H1 (cell line): ENCODE measurements around the gene CCNYL1. TPM values are rescaled to one million over a fixed set of nuclear protein-coding genes. Genes with fewer than 3 reads are reported as not detected.

Source experiments
- EZH2 ChIP-seq: fragments of 200-600 bp; sonication (generic); IDR thresholded peaks from 2 replicates; pipeline ENCODE4 v1.7.1; 2012; ENCODE audit warnings: low read depth, mild to moderate bottlenecking, moderate library complexity, low read length, inconsistent platforms; ENCODE audit not compliant: severe bottlenecking
- NANOG ChIP-seq: IDR thresholded peaks from 2 replicates; pipeline ENCODE4 v1.6.1; 2011; ENCODE audit warnings: low read length, low read depth, mild to moderate bottlenecking, inconsistent platforms; ENCODE audit not compliant: insufficient read depth, poor library complexity, severe bottlenecking
- SAP30 ChIP-seq: fragments of 300-600 bp; sonication (generic); IDR thresholded peaks from 2 replicates; pipeline ENCODE4 v1.7.1; 2012; ENCODE audit warnings: low read length, moderate library complexity, mild to moderate bottlenecking, inconsistent platforms; ENCODE audit not compliant: insufficient read depth, insufficient replicate concordance
- polyA plus RNA-seq, 7 experiments: library from polyadenylated mRNA; depleted of rRNA in 3 of 7; stranded (reverse) in 5 of 7; unstranded in 2 of 7; fragments of >200 nt in 5 of 7; fragments of 200-250 nt in 2 of 7; gene quantifications; 1 replicate in 5 of 7; 2 replicates in 1 of 7; 4 replicates in 1 of 7; pipeline versions ENCODE4 v1.2.1 to v1.2.3, GENCODE V29; 2011 to 2013; ENCODE audit warnings: missing spikeins in 2 of 7, mixed read lengths in 2 of 7
- total RNA-seq: library from RNA; stranded (reverse); fragmentation: NEBNext Ultra II Directional; extraction: Animal tissue kit (Norgen Biotek cat#: 25700); gene quantifications from 2 replicates; pipeline ENCODE4 v1.2.1, GENCODE V29; 2021

CCNYL1 gene
- total and polyA plus RNA-seq, 2 of the 8 experiments (the other 6 are each of a cell fraction or from before 2014, with no cell fraction given) = 13.3 to 35.4 TPM

DNA sequence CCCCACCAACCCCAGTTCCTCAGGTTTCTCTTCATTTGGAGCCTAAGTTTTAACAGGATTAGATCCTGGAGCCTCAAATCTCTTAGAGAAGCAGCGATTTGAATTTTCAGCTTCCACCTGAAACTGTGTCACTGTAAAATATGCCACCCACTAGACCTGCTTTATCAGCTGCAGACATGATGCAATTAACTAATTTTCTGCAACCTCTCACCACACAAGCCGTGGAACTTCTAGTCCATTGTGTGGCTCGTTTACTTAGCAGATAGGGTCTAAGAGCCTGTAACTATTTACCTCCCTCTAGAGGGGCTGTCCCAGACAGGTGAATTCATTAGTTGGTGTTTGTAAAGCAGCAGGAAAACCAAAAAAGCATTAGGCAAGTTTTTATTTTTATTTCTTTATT, 89.8 kb downstream of the CCNYL1 start (continued):
- no peak for TF ChIP-seq EZH2
- no peak for TF ChIP-seq NANOG
- TF ChIP-seq SAP30 = no peak
